Superior temporal gyrus (tissue), 1 donor: ENCODE results near the gene ACOT11.

Experiments
- DNase-seq: peaks from one replicate; pipeline ENCODE4 v3.0.0-alpha.2; 2016; ENCODE audit errors: extremely low spot score

ACOT11 gene

DNA sequence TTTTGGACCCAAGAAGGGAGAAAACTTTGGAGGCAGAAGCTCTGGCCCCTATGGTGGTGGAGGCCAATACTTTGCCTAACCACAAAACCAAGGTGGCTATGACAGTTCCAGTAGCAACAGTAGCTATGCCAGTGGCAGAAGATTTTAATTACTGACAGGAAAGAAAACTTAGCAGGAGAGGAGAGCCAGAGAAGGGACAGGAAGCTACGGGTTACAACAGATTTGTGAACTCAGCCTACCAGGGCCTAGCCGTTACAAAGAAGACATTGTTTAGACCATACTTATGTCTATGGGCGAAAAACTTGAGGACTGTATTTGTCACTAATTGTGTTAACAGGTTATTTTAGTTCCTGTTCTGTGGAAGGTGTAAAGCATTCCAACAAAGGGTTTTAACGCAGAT lies 10.4 kb upstream of the ACOT11 start:
- no peak for DNase-seq

- DNase-seq = no peak
Observed at GRCh38 chr1:54538538-54538937, 9.5 kb upstream of the ACOT11 start.

GRCh38 chr1:54540582-54541295 lies 7.3 kb upstream of the ACOT11 start:
- no peak for DNase-seq

GRCh38 chr1:54542120-54542961 lies 5.7 kb upstream of the ACOT11 start:
- DNase-seq = no peak

GRCh38 chr1:54542962-54543539 lies 5.0 kb upstream of the ACOT11 start:
- no peak for DNase-seq

- no peak for DNase-seq
Observed at GRCh38 chr1:54543729-54544496, 4.1 kb upstream of the ACOT11 start.

- DNase-seq = no peak
Observed at GRCh38 chr1:54545916-54546635, 2.0 kb upstream of the ACOT11 start.

- DNase-seq = no peak
Observed at GRCh38 chr1:54546651-54547401, 1.2 kb upstream of the ACOT11 start.

DNA sequence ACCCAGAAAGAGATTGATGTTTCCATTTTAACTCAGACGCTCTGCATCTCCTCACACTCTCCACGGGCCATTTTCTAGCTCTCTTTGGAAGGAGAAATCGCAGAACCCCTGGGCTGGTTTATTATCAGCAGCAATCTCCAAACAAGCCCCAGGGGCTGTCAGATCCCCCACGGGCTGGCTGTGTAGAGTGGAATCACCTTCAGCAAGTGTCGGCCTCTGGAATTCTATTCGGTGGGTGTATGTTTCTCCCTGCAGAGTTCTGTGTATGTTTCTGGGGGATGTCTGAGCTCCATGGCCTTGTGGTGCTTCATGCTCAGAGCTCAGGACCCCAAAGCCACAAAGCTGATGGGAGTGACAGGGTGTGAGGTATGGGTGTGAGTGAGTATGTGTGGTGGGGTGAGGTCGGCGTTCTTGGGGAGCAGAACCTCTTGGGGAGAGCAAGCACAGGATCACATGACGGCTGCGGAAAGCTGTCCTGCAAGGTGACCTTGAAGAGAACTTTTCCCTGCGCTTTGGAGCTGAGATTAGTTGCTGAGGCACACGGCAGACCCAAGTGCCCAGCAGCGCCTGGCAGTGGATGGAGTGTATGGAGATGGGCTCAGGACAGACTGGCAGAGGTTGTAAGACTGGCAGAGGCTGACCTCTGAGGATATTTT lies 489 bp downstream of the ACOT11 start:
- no peak for DNase-seq

DNA sequence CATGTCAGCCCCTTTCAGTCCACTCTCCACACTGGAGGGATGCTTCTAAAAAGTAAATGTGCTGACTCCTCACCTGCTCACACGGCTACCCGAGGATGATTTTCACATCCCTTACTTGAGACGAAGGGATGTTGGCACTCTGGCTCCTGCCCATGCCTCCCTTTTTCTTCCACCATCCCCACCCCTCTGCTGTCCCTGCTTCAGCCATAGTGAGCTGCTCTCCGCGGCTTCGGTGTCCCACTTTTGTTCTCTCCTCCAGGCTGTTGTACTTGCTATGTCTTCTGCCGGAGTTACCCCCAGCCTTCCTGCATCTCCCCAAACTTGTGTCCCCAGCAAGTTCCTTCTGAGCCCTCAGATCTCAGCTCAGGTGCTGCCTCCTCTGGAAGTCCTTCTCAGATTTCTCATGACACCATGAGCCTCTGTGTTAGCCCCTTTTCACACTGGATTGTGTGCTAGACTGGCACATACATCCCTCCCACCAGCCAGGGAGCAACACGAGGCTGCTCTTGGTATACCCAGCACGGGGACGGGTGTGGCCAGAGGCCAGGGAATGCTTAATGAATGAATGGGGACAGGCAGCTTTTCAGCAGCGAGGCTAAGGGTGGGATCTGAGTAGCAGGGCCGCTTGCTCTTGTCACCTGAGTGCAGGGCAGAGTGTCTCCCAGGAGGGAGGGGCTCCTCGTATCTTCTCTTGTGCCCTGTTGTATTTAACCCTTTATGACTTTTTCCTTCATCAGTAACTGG lies 1.3 kb downstream of the ACOT11 start:
- DNase-seq = no peak

DNA sequence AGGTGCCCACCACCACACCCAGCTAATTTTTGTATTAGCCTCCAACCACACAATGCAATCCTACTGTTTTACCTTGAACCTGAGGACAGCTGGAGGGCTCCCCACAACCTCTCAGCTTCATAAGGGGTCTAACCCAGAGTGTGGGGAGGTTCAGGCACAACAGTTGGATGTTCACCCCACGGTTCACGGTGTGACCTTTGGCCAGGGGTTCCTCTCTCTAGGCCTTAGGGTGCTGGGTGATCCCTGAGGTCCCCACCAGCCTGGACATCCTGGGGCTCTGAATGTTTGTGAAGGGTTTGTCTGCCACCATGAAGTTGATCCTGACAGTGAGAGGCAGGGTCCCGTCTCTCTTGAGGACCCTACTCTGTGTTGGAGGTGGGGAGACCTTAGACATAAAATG lies 3.9 kb downstream of the ACOT11 start:
- no peak for DNase-seq

GRCh38 chr1:54553602-54554313 lies 5.7 kb downstream of the ACOT11 start:
- DNase-seq = no peak

DNA sequence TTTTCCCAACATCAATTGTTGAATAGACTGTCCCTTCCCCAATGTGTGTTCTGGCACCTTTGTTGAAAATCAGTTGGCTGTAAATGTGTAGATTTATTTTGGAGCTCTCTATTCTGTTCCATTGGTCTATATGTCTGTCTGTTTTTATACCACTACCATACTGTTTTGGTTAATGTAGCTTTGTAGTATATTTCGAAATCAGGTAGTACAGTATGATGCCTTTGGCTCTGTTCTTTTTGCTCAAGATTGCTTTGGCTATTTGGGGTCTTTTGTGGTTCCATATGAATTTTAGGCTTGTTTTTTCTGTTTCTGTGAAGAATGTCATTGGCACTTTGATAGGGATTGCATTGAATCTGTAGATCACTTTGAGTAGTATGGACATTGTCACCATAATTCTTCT lies 8.1 kb downstream of the ACOT11 start:
- DNase-seq = no peak

DNA sequence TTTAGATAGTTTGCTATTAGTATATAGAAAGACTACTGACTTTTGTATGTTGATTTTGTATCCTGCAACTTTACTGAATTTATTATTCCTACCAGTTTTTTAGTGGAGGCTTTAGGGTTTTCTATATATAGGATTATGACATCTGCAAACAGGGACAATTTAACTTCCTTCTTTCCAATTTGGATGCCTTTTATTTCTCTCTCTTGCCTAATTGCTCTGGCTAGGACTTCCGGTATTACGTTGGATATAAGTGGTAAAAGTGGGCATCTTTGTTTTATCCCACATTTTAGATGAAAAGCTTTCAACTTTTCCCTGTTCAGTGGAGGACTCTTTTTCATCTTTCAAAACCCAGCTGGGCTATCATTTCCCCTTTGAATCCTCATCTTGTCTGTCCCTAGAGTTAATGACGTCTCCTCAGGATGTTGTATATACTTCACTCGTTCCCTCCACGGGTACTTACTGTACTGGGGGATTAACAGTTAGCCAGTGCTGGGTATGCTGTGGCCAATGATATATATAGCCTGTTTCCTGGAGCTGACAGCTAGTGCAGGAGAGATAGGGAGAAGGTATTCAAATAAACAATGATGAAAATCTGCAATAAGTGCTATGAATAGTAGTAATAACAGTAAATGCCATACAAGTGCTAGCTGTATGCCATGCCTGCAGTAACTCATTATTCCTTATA lies 9.8 kb downstream of the ACOT11 start:
- no peak for DNase-seq

DNA sequence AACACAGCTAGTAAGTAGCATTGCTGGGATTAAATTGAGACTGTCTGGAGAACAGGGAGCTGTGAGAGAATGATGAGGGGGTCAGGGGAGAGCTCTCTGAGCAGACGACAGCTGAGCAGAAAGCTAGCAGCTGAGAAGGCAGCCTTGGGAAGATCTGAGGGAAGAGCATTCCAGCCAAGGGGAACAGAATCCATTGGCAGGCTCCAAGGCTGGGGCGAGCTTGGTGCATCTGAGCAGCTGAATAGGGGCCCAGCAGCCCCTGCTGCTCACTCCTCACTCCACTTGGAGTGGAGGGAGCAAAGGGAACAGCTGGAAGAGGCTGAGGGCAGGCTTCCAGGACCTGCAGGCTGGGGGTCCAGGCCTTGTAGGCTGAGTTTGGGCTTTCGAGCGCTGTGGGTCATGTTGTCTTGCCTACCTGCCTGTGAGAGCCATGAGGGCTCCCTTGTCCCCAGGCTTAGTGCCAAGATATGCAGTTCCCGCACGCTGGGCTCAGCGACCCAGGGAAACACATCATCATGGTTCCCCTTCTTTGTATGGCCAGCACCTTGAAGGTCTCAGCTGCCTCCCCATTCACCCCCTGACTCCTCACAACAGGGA lies 10.5 kb downstream of the ACOT11 start:
- no peak for DNase-seq

GRCh38 chr1:54559111-54559548 lies 11.1 kb downstream of the ACOT11 start:
- no peak for DNase-seq

- no peak for DNase-seq
Observed at GRCh38 chr1:54559771-54560231, 11.8 kb downstream of the ACOT11 start.
